Kidney epithelial cell (primary cell): Measurements from ENCODE around the gene NOS1. TPM values are rescaled to one million over a fixed set of nuclear protein-coding genes. Genes with fewer than 3 reads are reported as not detected.

Source experiments
- DNase-seq: peaks from one replicate; pipeline ENCODE4 v3.0.0-alpha.2; 2010; ENCODE audit warnings: low read depth
- H3K27me3 ChIP-seq: 2 replicates; pipeline ENCODE4 v1.6.0; 2011; ENCODE audit warnings: low read length; ENCODE audit not compliant: control insufficient read depth, insufficient read depth
- H3K36me3 ChIP-seq: 2 replicates; pipeline ENCODE4 v1.5.1; 2011; ENCODE audit warnings: low read length; ENCODE audit not compliant: control insufficient read depth, insufficient read depth
- H3K4me3 ChIP-seq: 2 replicates; pipeline ENCODE4 v1.5.1; 2011; ENCODE audit warnings: low read depth, mild to moderate bottlenecking, control low read depth, low read length
- total RNA-seq: library from RNA; depleted of rRNA; stranded (reverse); fragments of >200 nt; gene quantifications from 2 replicates; pipeline ENCODE4 v1.2.3, GENCODE V29; 2015
- TF ChIP-seq, protein P1 (sequence below): IDR thresholded peaks from 2 replicates; pipeline ENCODE4 v1.5.1; 2011; ENCODE audit warnings: mild to moderate bottlenecking, moderate library complexity, low read length, control low read depth, inconsistent platforms; ENCODE audit not compliant: insufficient read depth, poor library complexity, severe bottlenecking

Gene NOS1
- total RNA-seq, 1 donor from 2014 or later = 0.04 TPM

DNA sequence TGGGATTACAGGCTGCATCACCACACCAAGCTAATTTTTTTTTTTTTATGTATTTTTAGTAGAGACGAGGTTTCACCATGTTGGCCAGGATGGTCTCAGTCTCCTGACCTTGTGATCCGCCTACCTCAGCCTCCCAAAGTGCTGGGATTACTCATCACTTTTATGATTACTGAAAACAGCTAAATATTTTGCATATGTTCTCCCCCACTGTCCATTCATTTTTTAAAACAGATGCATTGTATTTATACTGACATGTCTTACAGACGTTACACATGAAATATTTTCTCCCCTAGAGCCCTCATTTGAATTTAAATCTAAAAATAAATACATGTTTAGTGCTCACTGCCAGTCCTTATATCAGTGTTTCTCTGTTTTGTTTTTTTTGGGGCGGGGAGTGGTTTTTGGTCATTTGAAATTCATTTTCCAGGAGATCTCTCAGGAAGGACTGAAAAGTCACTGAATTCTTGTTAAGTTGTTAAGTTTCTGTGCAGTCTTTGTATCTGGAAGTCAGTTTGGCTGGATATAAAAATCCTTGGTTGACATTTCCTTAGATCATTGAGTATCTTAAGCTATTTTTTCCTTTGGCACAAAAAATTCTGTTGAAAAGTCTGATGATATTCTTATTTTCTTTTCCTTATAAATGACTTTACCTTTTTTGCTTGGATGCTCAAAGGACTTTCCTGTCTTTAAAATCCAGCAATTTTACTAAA lies 180.5 kb downstream of the NOS1 start:
- TF ChIP-seq, protein P1, sequence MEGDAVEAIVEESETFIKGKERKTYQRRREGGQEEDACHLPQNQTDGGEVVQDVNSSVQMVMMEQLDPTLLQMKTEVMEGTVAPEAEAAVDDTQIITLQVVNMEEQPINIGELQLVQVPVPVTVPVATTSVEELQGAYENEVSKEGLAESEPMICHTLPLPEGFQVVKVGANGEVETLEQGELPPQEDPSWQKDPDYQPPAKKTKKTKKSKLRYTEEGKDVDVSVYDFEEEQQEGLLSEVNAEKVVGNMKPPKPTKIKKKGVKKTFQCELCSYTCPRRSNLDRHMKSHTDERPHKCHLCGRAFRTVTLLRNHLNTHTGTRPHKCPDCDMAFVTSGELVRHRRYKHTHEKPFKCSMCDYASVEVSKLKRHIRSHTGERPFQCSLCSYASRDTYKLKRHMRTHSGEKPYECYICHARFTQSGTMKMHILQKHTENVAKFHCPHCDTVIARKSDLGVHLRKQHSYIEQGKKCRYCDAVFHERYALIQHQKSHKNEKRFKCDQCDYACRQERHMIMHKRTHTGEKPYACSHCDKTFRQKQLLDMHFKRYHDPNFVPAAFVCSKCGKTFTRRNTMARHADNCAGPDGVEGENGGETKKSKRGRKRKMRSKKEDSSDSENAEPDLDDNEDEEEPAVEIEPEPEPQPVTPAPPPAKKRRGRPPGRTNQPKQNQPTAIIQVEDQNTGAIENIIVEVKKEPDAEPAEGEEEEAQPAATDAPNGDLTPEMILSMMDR = no peak
- Histone ChIP-seq H3K4me3 (no peak overlapping the region), H3K27me3 (no peaks in the 10 kb centered on the region), H3K36me3 (no peaks in the 10 kb centered on the region)
- no peak for DNase-seq

DNA sequence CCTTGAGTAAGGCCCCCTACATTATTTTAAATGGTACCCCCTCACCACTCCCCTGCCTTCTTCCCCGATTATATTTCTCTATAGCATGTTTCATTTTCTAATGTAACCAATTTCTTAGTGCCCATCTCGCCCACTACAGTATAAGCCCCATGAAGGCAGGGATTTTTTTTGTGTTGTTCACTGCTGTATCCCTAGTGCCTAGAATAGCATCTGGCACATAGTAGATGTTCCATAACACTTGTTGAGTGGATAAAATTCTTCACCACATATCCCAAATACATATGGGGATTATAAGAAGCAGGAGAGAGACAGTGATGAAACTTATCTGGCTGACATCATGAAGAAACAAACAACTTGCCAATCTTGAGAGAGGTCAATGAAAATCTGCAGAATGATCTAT lies 182.7 kb downstream of the NOS1 start:
- TF ChIP-seq, protein P1 = no peak
- no peak overlapping the region for H3K4me3 ChIP-seq
- no peak for DNase-seq
- no peaks in the 10 kb centered on the region for H3K36me3 ChIP-seq
- no peaks in the 10 kb centered on the region for H3K27me3 ChIP-seq

DNA sequence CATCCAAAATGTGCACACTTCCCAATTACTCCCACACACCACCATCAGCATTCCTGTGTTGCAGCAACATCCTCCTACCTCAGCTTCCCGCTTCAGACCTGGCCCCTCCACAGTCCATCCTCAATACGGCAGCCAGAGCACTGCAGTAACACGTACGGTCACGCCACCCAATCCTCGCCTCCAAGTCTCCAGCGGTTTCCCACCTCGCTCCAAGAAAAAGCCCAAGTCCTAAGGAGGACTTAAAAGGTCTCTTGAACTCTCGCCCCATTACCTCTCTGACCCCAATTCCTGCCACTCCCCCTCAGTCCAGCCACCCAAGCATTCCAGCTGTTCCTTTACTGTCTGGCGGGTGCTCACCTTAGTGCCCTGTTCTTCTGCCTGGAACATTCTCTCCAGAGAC lies 183.1 kb downstream of the NOS1 start:
- no peaks in the 10 kb centered on the region for H3K27me3 ChIP-seq
- DNase-seq = no peak
- no peak overlapping the region for H3K4me3 ChIP-seq
- TF ChIP-seq, protein P1 = no peak
- no peaks in the 10 kb centered on the region for H3K36me3 ChIP-seq

DNA sequence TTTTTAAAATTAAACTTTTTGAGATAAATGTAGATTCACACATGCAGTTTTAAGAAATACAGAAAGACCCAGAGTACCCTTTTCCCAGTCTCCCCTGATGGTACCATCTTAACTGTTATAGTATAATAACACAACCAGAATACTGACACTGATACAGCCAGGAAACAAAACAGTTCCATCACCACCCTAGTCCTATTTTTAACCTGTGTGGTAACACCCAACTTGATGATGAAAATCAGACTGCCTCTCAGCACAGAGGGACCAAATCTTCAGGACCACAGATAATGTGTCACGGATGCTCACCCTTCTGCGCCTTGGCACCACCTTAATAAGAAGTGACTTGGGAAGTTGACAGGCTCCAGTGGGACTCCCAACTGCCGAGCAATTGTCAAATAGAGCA lies 189.3 kb downstream of the NOS1 start:
- TF ChIP-seq, protein P1 = no peak
- Histone ChIP-seq H3K36me3 (peaks cover 2% of the 10 kb centered on the region), H3K4me3 (no peak overlapping the region), H3K27me3 (no peaks in the 10 kb centered on the region)
- DNase-seq = no peak

DNA sequence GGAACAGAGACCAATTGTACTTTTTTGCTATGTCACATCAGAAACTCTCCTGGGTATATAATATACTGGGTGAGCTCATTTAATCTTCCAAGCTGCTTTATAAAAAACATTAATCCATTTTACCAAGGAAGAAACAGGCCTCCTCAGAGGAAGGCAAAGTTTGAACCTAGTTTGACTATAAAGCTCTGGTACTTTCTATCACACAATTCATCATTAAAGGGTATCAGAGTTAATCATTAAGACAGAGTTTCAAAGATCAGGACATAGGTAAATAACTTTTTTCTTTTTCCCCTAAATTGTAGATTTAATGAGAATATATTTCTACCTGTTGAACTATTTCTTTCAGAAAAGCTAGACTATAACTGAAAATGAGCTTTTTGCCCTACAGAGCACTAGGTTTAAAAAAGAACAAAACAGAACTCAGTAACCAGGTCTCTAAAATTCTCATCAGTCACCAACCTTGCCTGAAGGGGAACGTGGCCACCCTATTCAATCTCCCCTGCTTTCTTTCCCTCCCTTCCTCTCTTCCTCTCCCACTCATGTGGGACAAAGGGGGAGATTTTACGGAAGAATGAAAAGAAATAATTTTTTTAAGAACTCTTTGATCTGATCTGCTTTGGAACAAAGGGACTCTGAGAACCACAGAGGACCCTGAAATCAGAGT lies 189.8 kb downstream of the NOS1 start:
- H3K36me3 ChIP-seq = peaks cover 2% of the 10 kb centered on the region
- H3K27me3 ChIP-seq = no peaks in the 10 kb centered on the region
- TF ChIP-seq, protein P1 = no peak
- H3K4me3 ChIP-seq = no peak overlapping the region
- DNase-seq = no peak
